KMS-11 (cell line): Measurements from ENCODE around the gene ANKRD13D.

Experiments
- H2AFZ ChIP-seq: fragments of 200-600 bp; sonication (generic); 2 replicates; pipeline ENCODE4 v1.6.1; 2016; ENCODE audit warnings: antibody characterized with exemption, mixed run types, low read depth
- H3K27ac ChIP-seq: fragments of 200-600 bp; sonication (generic); 2 replicates; pipeline ENCODE4 v1.6.1; 2016; ENCODE audit warnings: mild to moderate bottlenecking, mixed run types
- H3K27me3 ChIP-seq: fragments of 200-600 bp; sonication (generic); 2 replicates; pipeline ENCODE4 v1.6.1; 2017; ENCODE audit warnings: mild to moderate bottlenecking, low read depth, mixed run types, moderate library complexity; ENCODE audit not compliant: insufficient read depth
- H3K36me3 ChIP-seq: fragments of 200-600 bp; sonication (generic); 2 replicates; pipeline ENCODE4 v1.6.1; 2017; ENCODE audit warnings: mild to moderate bottlenecking, mixed run types; ENCODE audit not compliant: insufficient read depth
- H3K4me1 ChIP-seq: fragments of 200-600 bp; sonication (generic); 2 replicates; pipeline ENCODE4 v1.6.1; 2016; ENCODE audit warnings: mild to moderate bottlenecking, low read depth, mixed run types; ENCODE audit not compliant: poor library complexity, severe bottlenecking
- H3K4me2 ChIP-seq: fragments of 200-600 bp; sonication (generic); 2 replicates; pipeline ENCODE4 v1.7.0; 2016; ENCODE audit warnings: mild to moderate bottlenecking, mixed run types
- H3K4me3 ChIP-seq: fragments of 200-600 bp; sonication (generic); IDR thresholded peaks from 2 replicates; pipeline ENCODE4 v1.6.1; 2017; ENCODE audit warnings: low read depth, low read length, mixed read lengths; ENCODE audit not compliant: insufficient read depth
- H3K79me2 ChIP-seq: fragments of 200-600 bp; sonication (generic); 2 replicates; pipeline ENCODE4 v1.6.1; 2016; ENCODE audit warnings: low read depth, mixed run types; ENCODE audit not compliant: insufficient read depth
- H3K9ac ChIP-seq: fragments of 200-600 bp; sonication (generic); 2 replicates; pipeline ENCODE4 v1.6.1; 2016; ENCODE audit warnings: mild to moderate bottlenecking, mixed run types
- H4K20me1 ChIP-seq: fragments of 200-600 bp; sonication (generic); 2 replicates; pipeline ENCODE4 v1.6.1; 2016; ENCODE audit warnings: mild to moderate bottlenecking, mixed run types; ENCODE audit not compliant: insufficient read depth
- TF ChIP-seq, protein P1 (sequence below): fragments of 200-600 bp; sonication (generic); conservative IDR thresholded peaks from 2 replicates; pipeline ENCODE4 v1.6.1; 2017; ENCODE audit warnings: low read depth, mild to moderate bottlenecking, antibody characterized with exemption, low read length, moderate library complexity, mixed read lengths

The ANKRD13D gene

DNA sequence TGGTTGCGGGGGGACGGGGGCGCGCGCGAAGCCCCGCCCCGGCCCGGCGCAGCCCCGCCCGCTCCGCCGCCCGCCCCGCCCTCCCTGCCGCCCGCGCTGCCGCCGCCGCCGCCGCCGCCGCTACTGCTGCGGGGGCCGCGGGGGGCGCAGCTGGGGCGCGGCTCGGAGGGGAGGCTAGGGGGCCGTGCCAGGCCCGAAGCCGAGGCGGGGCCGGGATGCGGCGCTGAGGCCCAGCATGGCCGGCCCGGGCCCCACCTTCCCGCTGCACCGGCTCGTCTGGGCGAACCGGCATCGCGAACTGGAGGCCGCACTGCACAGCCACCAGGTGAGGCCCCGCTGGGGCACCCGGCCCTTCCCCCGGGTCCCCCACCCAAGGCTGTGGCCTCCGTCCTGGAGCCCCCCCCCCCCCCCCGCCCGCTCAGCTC lies at the start of gene ANKRD13D:
Gene ANKRD13D, plus strand, starts transcription at position 78 of the 425 bp plus-strand sequence. Its CDS starts 158 bp downstream, at position 236.
- no peak within 1 kb of the TSS for H3K4me3 ChIP-seq
- H3K79me2 ChIP-seq = peaks cover 16% of the 10 kb centered on the region
- H3K36me3 ChIP-seq = 0 out of 2 replicates have a peak, but pooled peaks cover 6% of the 10 kb centered on the region
- peak within 1 kb of the TSS; percentile 97 for H3K9ac ChIP-seq
- no peaks in the 10 kb centered on the region for H3K27me3 ChIP-seq
- TF ChIP-seq, protein P1, sequence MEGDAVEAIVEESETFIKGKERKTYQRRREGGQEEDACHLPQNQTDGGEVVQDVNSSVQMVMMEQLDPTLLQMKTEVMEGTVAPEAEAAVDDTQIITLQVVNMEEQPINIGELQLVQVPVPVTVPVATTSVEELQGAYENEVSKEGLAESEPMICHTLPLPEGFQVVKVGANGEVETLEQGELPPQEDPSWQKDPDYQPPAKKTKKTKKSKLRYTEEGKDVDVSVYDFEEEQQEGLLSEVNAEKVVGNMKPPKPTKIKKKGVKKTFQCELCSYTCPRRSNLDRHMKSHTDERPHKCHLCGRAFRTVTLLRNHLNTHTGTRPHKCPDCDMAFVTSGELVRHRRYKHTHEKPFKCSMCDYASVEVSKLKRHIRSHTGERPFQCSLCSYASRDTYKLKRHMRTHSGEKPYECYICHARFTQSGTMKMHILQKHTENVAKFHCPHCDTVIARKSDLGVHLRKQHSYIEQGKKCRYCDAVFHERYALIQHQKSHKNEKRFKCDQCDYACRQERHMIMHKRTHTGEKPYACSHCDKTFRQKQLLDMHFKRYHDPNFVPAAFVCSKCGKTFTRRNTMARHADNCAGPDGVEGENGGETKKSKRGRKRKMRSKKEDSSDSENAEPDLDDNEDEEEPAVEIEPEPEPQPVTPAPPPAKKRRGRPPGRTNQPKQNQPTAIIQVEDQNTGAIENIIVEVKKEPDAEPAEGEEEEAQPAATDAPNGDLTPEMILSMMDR = no peak
- peaks cover 27% of the 10 kb centered on the region for H3K4me1 ChIP-seq
- H4K20me1 ChIP-seq = no peaks in the 10 kb centered on the region
- peak within 1 kb of the TSS; percentile 45; the same call in 1 of the 2 replicates for H2AFZ ChIP-seq
- peak within 1 kb of the TSS; percentile 100 for H3K27ac ChIP-seq
- H3K4me2 ChIP-seq = peak within 1 kb of the TSS; percentile 97

DNA sequence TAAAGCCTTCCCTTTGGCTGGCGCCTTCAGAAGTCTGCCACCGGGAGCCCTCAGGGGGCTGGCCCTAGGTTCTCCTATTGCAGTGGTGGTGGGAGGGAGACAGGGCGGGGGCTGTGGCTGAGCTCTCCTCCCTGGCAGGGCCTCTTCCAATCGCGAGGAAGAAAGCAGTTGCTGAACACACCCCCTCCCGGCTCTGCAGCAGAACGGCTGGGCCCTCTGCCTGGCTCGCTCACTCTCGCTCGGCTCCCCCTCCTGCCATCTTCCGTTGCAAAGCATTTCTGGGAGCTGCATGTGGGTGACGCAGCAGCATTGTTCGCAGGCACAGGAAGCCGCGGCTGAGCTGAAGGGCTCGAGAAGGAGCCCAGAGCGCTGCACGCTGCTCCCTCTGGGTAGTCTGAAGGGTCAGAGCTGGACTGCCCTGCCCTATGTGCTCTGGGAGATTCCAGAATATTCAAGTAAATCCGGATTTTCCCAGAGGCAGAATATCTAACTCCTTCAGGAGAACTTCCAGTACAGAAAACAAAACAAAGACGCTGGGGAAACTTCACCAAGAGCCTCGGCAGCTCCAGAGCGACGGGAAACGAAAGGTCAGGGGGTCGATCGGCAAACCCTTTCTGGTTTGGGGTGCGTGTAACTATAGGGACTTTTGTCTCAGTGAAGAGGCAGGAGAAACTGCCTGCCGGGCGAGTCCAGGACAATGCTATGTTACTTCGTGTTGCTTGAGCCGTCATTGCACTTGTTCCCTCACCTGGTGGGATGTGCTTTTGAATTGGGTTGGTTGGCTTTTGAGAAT lies 49.1 kb upstream of the ANKRD13D start:
- H3K9ac ChIP-seq = peak overlapping the region; percentile 99
- no peak overlapping the region for H2AFZ ChIP-seq
- no peak overlapping the region for H3K4me3 ChIP-seq
- H3K27me3 ChIP-seq = no peaks in the 10 kb centered on the region
- peak overlapping the region; percentile 78 for H3K4me2 ChIP-seq
- H3K36me3 ChIP-seq = peaks cover 23% of the 10 kb centered on the region; the same call in 1 of the 2 replicates
- H3K79me2 ChIP-seq = peaks cover 50% of the 10 kb centered on the region
- TF ChIP-seq, protein P1 = no peak
- H3K27ac ChIP-seq = peak overlapping the region; percentile 100
- peaks cover 66% of the 10 kb centered on the region for H3K4me1 ChIP-seq
- peaks cover 21% of the 10 kb centered on the region for H4K20me1 ChIP-seq

DNA sequence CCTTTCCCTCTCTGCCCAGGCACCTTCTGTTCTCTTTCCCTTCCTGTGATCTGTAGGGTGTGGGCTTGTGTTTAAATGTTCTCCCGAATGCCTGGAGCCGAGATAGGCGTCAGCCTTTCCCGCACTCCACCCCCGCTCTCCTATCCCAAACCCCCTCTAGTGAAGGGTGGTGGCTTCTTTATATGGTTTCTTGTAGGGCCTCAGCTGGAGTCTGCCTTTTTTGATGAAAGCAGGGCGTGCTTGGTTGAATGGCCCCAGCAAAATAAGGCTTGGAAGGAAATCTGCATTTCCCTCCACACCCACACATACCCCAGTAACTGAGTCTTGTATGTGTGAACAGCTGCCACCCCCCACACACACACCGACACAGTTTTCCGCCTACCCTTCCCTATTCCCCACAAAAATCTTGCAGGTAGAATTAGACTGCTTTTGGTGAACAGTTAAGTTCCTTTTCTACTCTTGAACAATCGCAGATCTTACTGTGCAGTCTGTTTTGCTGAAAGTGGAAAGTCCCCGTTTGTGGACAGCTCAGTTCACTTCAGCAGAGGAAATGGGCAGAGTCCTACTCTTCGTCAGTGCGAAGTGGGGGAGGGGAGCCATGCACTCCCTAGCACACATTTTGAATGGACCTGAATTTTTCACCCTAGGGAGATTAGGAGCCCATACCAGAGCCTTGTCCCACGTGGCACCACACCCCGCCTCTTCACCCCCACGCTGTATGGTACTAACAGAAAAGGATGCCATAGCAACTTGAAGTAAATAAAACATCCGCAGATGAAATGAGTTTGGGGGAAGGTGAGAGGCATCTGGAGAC lies 48.3 kb upstream of the ANKRD13D start:
- no peak overlapping the region for H2AFZ ChIP-seq

DNA sequence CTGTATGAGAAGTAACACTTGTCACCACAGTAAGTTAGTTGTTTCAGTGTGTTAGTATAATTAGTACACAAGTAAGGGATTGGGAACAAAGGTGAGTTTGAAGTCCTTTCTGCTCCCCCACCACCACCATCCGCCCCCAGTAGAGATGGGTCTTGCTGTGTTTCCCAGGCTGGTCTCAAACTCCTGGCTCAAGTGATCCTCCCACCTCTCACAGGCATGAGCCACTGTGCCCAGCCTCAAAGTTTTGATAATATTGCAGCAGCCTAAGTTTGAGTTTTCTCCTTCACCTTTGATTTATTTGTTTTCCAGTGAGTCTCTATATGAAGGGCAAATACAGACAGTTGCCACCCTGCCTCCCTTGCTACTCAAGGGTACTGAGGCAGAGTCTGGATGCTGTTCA lies 46.6 kb upstream of the ANKRD13D start:
- Histone ChIP-seq H3K4me1 (peaks cover 71% of the 10 kb centered on the region), H2AFZ (no peak overlapping the region), H3K9ac (peak overlapping the region; percentile 99; the same call in 1 of the 2 replicates), H3K36me3 (peaks cover 35% of the 10 kb centered on the region; the same call in 1 of the 2 replicates), H3K4me2 (peak overlapping the region; percentile 78), H3K4me3 (no peak overlapping the region), H3K79me2 (peaks cover 68% of the 10 kb centered on the region), H4K20me1 (peaks cover 24% of the 10 kb centered on the region), H3K27ac (peak overlapping the region; percentile 100; the same call in 1 of the 2 replicates), H3K27me3 (no peaks in the 10 kb centered on the region)
- TF ChIP-seq, protein P1 = no peak

More for the DNA sequence above, 48.3 kb upstream of the ANKRD13D start:
- Histone ChIP-seq H3K4me1 (peaks cover 69% of the 10 kb centered on the region), H4K20me1 (peaks cover 24% of the 10 kb centered on the region), H3K36me3 (peaks cover 27% of the 10 kb centered on the region; the same call in 1 of the 2 replicates), H3K27me3 (no peaks in the 10 kb centered on the region), H3K79me2 (peaks cover 58% of the 10 kb centered on the region), H3K27ac (peak overlapping the region; percentile 100), H3K9ac (peak overlapping the region; percentile 99), H3K4me2 (peak overlapping the region; percentile 78), H3K4me3 (no peak overlapping the region)
- TF ChIP-seq, protein P1 = no peak; the same call in 1 of the 2 replicates
